CD1c-positive myeloid dendritic cell (primary cell): ENCODE measurements around the gene RAD23B.
A peak's percentile ranks its signal among the peaks of the same experiment; 100 is the strongest.
"Not testable (repeated sequence)": the region's sequence is repeated elsewhere in the genome, so short reads cannot be mapped to it uniquely, and the experiment has no call there.

Experiments
- DNase-seq: peaks from one replicate; pipeline ENCODE4 v3.0.0-alpha.2; 2016; ENCODE audit errors: extremely low spot score

RAD23B gene

GRCh38 chr9:107293543-107294085, 10.5 kb downstream of the RAD23B start:
- DNase-seq = no peak

DNA sequence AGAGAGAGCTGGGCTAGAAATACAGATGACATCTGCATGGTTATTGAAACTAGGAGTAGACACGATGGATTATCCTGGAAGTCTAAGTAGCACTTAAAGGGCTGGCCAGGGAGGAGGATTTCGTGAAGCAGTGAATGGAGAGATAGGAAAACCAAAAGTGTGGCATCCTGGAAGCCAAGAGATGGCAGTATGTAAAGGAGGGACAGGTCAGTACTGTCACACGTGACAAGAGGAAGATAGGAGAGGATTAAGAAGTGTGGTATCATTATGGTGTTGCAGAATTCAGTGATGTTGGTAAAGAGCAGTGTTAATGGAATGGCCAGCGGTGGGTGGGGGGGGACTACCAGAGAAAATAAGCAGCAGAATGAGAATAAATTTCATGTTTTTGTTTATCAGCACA, 11.7 kb downstream of the RAD23B start:
- no peak for DNase-seq

DNA sequence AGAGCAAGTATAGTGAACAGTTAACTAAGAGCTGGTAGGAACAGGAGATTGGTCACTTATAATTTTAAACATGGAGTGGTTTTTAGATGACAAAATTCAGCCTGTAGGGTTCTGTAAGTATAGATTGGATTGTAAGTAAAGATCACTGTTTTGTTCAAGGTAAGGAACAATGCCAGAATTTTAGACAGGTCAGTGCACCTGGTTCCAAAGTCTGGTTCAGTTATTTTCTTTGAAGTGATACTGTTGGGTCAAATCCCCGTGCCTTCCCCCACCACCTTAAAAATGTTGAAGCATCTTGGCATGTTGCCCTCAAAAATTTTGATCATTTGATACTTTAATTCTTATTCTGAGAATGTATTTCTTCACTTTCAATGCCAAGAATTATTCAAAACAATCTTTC, 12.9 kb downstream of the RAD23B start:
- DNase-seq = no peak

DNA sequence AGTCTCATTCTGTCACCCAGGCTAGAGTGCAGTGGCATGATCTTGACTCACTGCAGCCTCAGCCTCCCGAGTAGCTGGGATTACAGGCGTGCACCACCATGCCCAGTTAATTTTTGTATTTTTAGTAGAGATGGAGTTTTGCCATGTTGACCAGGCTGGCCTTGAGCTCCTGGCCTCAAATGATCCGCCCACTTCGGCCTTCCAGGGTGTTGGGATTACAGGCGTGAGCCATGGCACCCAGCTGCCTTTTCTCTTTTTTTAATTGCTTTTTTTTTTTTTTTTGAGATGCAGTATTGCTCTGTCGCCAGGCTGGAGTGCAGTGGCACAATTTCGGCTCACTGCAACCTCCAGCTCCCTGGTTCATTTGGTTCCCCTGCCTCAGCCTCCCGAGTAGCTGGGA, 13.5 kb downstream of the RAD23B start:
- not testable (repeated sequence) for DNase-seq

GRCh38 chr9:107299437-107299836, 16.4 kb downstream of the RAD23B start:
- DNase-seq = peak; percentile 17

- no peak for DNase-seq
These were observed 23.2 kb downstream of the RAD23B start for GRCh38 chr9:107306308-107306707.

- no peak for DNase-seq
These were observed 24.3 kb downstream of the RAD23B start for GRCh38 chr9:107307331-107307730.

GRCh38 chr9:107308461-107308860, 25.4 kb downstream of the RAD23B start:
- DNase-seq = no peak

- DNase-seq = no peak
These were observed 26.2 kb downstream of the RAD23B start for GRCh38 chr9:107309271-107309670.

GRCh38 chr9:107312376-107313050, 29.4 kb downstream of the RAD23B start:
- no peak for DNase-seq

DNA sequence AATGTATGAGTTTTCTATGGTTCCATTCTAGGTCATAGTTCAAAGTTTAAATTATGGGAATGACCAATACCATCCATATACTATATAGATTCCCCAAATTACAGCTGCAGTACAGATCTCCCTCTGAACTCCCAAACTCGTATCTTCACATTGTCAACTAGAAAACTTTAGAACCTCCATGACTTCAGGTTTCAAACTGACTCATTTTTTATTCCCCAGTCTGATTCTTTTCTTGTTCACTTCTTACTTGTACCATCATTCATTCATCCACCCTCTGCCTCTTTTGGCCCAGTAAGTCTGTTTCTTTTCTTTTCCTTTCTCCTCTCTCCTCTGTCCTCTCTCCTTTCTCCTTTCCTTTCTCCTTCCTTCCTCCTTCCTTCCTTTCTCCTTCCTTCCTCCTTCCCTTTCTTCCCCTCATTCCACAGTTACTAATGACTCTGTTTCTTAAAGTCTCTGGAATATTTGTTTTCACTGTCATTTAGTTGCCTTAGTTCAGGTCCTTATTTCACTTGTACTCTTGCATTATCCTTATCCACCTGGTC, 30.5 kb downstream of the RAD23B start:
- no peak for DNase-seq

DNA sequence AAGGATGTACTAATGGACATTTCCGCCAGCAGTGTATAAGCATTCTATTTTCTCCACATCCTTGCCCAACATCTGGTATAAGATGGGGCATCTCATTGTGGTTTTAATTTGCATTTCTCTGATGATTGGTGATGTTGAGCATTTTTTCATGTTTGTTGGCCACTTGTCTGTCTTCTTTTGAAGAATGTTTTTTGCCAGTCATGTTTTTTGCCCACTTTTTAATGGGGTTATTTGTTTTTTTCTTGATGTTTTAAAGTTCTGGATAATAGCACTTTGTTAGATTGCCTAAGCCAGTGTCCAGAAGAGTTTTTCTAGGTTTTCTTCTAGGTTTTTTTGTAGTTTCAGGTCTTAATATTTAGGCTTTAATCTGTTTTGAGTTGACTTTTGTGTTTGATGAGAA, 31.7 kb downstream of the RAD23B start:
- no peak for DNase-seq

DNA sequence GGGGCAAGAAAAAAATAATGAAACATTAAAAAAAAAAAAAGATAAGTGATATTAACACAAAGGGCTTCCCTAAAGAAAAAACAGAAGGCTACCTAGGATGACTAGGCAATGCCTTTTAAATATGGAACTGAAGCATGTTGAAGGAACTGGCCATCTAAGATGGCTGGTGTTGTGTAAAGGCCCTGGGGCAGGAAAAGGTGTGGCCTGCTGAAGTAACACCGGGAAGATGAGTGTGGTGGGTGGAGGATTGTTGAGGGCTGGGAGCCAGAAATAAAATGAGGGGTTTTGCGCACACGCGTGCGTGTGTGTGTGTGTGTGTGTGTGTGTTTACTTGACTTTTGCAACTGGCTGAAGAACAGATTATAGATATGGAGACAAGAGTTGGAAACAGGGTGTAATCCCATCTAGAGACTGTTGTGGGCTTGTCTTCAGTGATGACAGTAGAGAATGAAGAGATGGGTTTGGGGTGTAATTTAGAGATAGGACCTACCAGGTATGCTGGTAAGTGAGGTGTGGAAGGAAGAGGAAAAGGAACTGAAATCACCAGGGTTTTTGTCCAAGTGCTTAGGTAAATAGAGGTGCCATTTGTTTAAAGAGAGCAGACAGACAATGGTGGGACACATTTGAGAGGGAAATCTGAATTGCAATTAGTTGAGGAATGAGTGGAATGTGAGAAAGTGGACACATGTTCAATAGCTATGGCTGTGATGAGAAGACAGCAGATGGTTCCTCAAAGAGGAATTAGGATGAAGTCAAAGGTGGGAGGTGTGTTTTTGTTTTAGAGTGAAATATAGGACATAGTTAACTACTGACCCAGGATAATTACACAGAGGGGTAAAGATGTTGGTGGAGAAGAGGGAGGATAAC, 33.9 kb downstream of the RAD23B start:
- peak; percentile 46 for DNase-seq

- no peak for DNase-seq
These were observed 39.6 kb downstream of the RAD23B start for GRCh38 chr9:107322643-107323042.

DNA sequence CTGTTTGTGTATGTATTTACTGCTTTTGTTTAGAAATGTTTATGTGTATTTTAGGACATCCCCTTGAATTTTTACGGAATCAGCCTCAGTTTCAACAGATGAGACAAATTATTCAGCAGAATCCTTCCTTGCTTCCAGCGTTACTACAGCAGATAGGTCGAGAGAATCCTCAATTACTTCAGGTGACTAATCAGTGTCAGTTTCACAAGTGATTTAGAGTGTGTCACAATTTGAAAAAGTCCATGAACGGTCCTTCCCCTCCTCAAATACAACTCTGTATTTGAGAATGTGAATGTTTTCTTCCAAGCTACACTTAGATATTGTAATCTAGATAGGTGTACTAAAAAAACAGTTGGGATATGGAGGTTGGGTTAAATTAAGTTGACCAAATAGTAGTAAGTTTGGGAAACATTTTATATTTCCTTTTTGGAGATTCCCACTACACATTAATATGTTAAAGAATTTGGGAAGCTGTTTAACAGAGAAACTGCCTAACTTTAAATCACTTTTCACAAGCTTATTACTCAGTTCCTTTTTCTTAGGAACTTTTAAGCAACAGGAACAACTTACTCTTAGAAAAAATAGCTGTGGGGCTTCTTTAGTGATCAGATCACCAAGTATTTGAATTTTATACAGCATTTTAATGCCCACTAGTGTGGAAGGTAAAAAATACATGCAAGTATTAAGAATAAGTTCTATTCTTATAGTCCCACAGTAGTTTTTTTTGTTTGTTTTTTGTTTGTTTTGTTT, 40.9 kb downstream of the RAD23B start:
- peak; percentile 81 for DNase-seq

DNA sequence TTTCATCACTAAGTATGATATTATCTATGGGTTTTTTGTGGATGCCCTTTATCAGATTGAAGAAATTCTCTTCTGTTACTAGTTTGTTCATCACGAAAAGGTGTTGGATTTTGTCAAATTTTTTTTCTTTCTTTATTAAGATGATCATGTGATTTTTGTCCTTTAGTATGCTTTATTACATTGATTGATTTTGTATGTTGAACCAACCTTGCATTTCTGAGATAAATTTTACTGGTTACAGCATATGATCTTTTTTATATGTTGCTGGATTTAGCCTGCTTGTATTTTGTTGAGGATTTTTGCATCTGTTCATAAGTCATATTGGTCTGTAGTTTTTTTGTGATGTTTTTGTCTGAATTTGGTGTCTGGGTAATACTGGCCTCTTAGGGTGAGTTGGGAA, 42.8 kb downstream of the RAD23B start:
- no peak for DNase-seq

DNA sequence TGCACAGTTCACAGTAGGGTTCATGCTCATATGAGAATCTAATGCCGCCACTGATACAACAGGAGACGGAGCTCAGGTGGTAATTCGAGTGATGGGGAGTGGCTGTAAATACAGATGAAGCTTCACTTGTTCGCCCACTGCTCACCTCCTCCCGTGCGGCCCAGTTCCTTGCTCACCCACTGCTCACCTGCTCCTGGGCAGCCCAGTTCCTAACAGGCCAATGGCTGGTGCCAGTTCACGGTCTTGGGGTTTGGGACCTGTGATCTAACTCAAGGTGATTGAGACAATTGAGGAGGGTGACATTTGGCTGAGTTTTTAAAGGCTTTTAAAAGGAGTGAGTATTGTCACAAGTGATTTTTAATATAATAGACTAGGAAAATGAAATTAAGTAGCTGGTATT, 45.4 kb downstream of the RAD23B start:
- no peak for DNase-seq

DNA sequence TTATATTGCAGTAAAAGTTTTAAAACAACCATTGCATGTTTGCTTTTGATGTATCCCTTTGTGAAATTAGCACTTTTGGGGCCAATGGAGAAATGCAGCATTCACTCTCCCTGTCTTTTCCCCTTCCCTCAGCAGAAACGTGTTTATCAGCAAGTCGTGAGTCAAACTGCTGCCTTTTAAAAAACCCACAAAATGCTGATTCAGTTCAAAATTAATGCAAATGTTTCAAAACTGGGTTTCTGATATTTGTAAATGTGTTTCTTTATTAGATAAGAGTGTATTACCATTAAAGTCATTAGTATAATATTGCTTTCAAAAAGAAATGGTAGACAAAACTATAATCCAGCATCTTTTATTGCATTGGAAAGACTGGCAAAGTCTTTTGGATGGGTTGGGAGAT, 47.3 kb downstream of the RAD23B start:
- DNase-seq = no peak

GRCh38 chr9:107332883-107333282, 49.8 kb downstream of the RAD23B start:
- no peak for DNase-seq

GRCh38 chr9:107333363-107333762, 50.3 kb downstream of the RAD23B start:
- DNase-seq = peak; percentile 18

GRCh38 chr9:107334103-107334776, 51.2 kb downstream of the RAD23B start:
- DNase-seq = no peak
